Measurements from ENCODE around the gene DNM2.

DNA sequence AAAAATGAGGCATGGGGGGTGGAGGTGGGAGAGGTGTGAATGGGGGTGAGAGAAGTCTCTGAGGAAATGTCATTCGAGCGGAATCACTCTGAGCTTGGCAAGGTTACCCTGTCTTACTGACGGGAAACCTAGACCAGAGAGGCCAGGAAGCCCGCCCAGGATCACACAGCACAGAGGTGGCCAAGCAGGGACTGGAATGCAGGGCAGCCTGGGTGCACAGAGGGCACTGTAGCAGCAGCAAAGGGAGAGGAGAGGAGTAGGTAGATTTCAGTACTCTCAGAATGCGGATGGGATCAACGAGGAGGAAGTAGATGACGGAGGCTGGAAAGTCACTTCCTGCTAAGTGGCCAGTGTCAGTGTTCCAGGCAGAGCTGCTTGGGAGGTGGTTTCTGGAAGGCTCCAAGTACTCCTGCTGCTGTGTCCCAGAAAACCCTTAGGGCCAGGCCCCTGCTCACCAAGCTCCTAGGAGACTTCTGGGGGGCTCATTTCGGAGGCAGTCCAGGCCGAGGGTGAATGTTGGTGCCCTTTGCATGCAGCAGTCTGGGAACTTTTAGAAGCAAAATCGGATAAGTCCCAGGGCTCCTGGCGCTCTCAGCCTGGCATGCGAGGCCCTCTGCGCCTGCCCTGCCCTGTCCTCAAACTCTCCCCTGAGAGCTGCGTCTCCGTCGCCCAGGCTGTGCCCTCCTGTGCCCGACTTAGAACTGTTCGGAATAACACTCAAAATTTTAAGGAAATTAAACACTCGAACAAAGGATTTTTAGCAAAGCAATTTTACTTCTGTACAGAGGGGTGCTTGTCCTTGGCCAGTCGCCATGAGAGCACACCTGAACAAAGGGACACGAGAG, 33.5 kb downstream of the DNM2 start:
- TF ChIP-seq, protein P1, sequence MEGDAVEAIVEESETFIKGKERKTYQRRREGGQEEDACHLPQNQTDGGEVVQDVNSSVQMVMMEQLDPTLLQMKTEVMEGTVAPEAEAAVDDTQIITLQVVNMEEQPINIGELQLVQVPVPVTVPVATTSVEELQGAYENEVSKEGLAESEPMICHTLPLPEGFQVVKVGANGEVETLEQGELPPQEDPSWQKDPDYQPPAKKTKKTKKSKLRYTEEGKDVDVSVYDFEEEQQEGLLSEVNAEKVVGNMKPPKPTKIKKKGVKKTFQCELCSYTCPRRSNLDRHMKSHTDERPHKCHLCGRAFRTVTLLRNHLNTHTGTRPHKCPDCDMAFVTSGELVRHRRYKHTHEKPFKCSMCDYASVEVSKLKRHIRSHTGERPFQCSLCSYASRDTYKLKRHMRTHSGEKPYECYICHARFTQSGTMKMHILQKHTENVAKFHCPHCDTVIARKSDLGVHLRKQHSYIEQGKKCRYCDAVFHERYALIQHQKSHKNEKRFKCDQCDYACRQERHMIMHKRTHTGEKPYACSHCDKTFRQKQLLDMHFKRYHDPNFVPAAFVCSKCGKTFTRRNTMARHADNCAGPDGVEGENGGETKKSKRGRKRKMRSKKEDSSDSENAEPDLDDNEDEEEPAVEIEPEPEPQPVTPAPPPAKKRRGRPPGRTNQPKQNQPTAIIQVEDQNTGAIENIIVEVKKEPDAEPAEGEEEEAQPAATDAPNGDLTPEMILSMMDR (IDR thresholded peaks at IDR 0.05; ENCODE audit: low read depth, low read length) = no peak
- no peak for TF ChIP-seq EZH2phosphoT487 (IDR thresholded peaks at IDR 0.05; ENCODE audit: low read depth)

Data from OCI-LY3 (cell line).